ENCODE data around the gene TTLL6.
"Not testable (repeated sequence)": the region's sequence is repeated elsewhere in the genome, so short reads cannot be mapped to it uniquely, and the experiment has no call there.

Gene TTLL6

GRCh38 chr17:48799069-48799723 is 17.8 kb downstream of the TTLL6 start:
- no peaks in the 10 kb centered on the region for H3F3A ChIP-seq (ENCODE audit: insufficient read depth)
- H3K27me3 ChIP-seq (ENCODE audit: low read length) = no peaks in the 10 kb centered on the region
- no peaks in the 10 kb centered on the region for H3K9me3 ChIP-seq (ENCODE audit: insufficient read depth, low read length)
- no peak overlapping the region for H3K4me2 ChIP-seq (ENCODE audit: low read depth, low read length, poor library complexity, severe bottlenecking)
- no peak overlapping the region for H3K27ac ChIP-seq (ENCODE audit: low read depth, low read length)
- no peaks in the 10 kb centered on the region for H4K20me1 ChIP-seq (ENCODE audit: low read depth, low read length)
- H3K36me3 ChIP-seq (ENCODE audit: low read length) = no peaks in the 10 kb centered on the region
- no peaks in the 10 kb centered on the region for H3K79me2 ChIP-seq (ENCODE audit: insufficient read depth, low read length)
- H3K4me3 ChIP-seq (ENCODE audit: insufficient read depth, low read length, poor library complexity, severe bottlenecking) = no peak overlapping the region
- H3K9ac ChIP-seq (ENCODE audit: low read length) = no peak overlapping the region
- H2AFZ ChIP-seq (ENCODE audit: low read depth, low read length, severe bottlenecking) = no peak overlapping the region
- no peaks in the 10 kb centered on the region for H3K9me2 ChIP-seq (replicated peaks; ENCODE audit: insufficient read depth, low read length)
- no peak for TF ChIP-seq EZH2phosphoT487 (conservative IDR thresholded peaks at IDR 0.05; ENCODE audit: low read length)
- TF ChIP-seq, protein P1, sequence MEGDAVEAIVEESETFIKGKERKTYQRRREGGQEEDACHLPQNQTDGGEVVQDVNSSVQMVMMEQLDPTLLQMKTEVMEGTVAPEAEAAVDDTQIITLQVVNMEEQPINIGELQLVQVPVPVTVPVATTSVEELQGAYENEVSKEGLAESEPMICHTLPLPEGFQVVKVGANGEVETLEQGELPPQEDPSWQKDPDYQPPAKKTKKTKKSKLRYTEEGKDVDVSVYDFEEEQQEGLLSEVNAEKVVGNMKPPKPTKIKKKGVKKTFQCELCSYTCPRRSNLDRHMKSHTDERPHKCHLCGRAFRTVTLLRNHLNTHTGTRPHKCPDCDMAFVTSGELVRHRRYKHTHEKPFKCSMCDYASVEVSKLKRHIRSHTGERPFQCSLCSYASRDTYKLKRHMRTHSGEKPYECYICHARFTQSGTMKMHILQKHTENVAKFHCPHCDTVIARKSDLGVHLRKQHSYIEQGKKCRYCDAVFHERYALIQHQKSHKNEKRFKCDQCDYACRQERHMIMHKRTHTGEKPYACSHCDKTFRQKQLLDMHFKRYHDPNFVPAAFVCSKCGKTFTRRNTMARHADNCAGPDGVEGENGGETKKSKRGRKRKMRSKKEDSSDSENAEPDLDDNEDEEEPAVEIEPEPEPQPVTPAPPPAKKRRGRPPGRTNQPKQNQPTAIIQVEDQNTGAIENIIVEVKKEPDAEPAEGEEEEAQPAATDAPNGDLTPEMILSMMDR (IDR thresholded peaks at IDR 0.05; ENCODE audit: insufficient read depth, low read length, poor library complexity, severe bottlenecking) = no peak

DNA sequence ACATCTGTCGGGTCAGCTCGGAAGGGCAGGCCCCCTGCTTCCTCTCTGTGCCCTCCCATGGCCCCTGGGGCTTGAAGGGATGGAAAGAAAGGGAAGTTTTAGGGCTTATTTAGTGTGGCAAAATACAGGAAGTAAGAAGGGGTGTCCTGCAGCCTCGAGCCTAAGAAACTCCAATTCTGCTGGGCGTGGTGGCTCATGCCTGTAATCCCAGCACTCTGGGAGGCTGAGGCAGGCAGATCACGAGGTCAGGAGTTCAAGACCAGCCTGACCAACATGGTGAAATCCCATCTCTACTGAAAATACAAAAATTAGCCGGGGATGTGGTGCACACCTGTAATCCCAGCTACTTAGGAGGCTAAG is 20.9 kb downstream of the TTLL6 start:
- H3K4me2 ChIP-seq (ENCODE audit: low read depth, low read length, poor library complexity, severe bottlenecking) = not testable (repeated sequence)

DNA sequence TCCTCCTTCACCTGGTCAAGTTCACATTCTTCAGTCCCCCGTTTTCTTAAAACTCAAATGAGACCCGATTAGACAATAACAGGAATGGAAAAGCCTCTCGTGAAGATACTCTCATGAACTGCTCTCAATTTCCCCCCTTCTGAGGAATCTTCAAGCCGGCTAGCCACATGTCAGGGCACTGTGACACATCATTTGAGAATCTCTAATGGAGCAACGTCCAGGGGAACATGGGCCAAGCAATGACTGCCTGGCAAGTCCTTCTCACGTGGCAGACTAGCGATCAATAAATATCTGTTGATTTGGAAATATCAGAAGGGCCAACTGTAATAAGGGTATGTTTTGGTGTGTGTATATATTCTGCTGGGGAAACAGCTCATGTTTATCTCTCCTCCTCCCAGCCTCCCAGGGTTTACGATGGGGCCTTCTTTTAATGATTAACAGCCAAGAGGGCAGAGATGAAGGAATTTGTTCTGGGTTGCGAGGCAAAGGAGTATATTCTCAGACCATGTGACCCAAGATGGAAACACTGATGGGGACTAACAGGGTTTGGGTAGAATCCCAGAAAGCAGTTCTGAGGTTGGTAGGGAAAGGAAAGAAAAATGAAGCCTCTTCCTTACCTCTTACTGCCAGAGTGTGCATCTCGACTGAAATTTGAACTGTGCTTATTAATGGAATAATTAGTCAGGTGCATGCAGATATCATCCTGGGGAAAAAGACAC is 21.4 kb downstream of the TTLL6 start:
- H3K36me3 ChIP-seq (ENCODE audit: low read length) = no peaks in the 10 kb centered on the region
- H3K79me2 ChIP-seq (ENCODE audit: insufficient read depth, low read length) = no peaks in the 10 kb centered on the region
- H3K9me3 ChIP-seq (ENCODE audit: insufficient read depth, low read length) = no peaks in the 10 kb centered on the region
- H3F3A ChIP-seq (ENCODE audit: insufficient read depth) = no peaks in the 10 kb centered on the region
- H3K9me2 ChIP-seq (replicated peaks; ENCODE audit: insufficient read depth, low read length) = no peaks in the 10 kb centered on the region
- H3K27me3 ChIP-seq (ENCODE audit: low read length) = no peaks in the 10 kb centered on the region
- no peaks in the 10 kb centered on the region for H4K20me1 ChIP-seq (ENCODE audit: low read depth, low read length)
- no peak overlapping the region for H3K27ac ChIP-seq (ENCODE audit: low read depth, low read length)
- H3K4me2 ChIP-seq (ENCODE audit: low read depth, low read length, poor library complexity, severe bottlenecking) = no peak overlapping the region
- TF ChIP-seq, protein P1 (IDR thresholded peaks at IDR 0.05; ENCODE audit: insufficient read depth, low read length, poor library complexity, severe bottlenecking) = no peak
- TF ChIP-seq EZH2phosphoT487 (conservative IDR thresholded peaks at IDR 0.05; ENCODE audit: low read length) = no peak
- H2AFZ ChIP-seq (ENCODE audit: low read depth, low read length, severe bottlenecking) = no peak overlapping the region
- H3K4me3 ChIP-seq (ENCODE audit: insufficient read depth, low read length, poor library complexity, severe bottlenecking) = no peak overlapping the region
- H3K9ac ChIP-seq (ENCODE audit: low read length) = no peak overlapping the region

More for the DNA sequence above, 20.9 kb downstream of the TTLL6 start:
- H3K9ac ChIP-seq (ENCODE audit: low read length); H3K27ac ChIP-seq (ENCODE audit: low read depth, low read length); H3K9me2 ChIP-seq (replicated peaks; ENCODE audit: insufficient read depth, low read length); H3K9me3 ChIP-seq (ENCODE audit: insufficient read depth, low read length); H4K20me1 ChIP-seq (ENCODE audit: low read depth, low read length); H3K79me2 ChIP-seq (ENCODE audit: insufficient read depth, low read length); H3K36me3 ChIP-seq (ENCODE audit: low read length); H2AFZ ChIP-seq (ENCODE audit: low read depth, low read length, severe bottlenecking); H3K27me3 ChIP-seq (ENCODE audit: low read length); H3F3A ChIP-seq (ENCODE audit: insufficient read depth); H3K4me3 ChIP-seq (ENCODE audit: insufficient read depth, low read length, poor library complexity, severe bottlenecking): not testable (repeated sequence)
